ENCODE results near the gene POLR2A. TPM values are rescaled to one million over a fixed set of nuclear protein-coding genes. Genes with fewer than 3 reads are reported as not detected.

POLR2A gene
- total and polyA plus RNA-seq, 2 of the 13 experiments (the other 11 are each of a cell fraction or from before 2014, with no cell fraction given): 17.8 to 18.3 TPM

- TF ChIP-seq AHDC1 (CRISPR knock-in tag; IDR thresholded peaks at IDR 0.05; ENCODE audit: borderline replicate concordance) (peak; percentile 66), ZNF33B (CRISPR knock-in tag; IDR thresholded peaks at IDR 0.05) (no peak; the same call in 1 of the 2 replicates), MAX (IDR thresholded peaks at IDR 0.05) (peak; percentile 56), CBX1 (IDR thresholded peaks at IDR 0.05; ENCODE audit: low read depth) (peak; percentile 89), SSRP1 (CRISPR knock-in tag; IDR thresholded peaks at IDR 0.05) (peak; percentile 61; the same call in 1 of the 2 replicates), ZFYVE20 (CRISPR knock-in tag; IDR thresholded peaks at IDR 0.05; ENCODE audit: borderline replicate concordance, low read depth) (no peak), ZBTB42 (CRISPR knock-in tag; IDR thresholded peaks at IDR 0.05) (no peak), SMAD3 (CRISPR knock-in tag; IDR thresholded peaks at IDR 0.05) (peak; percentile 93), RXRA (CRISPR knock-in tag; IDR thresholded peaks at IDR 0.05) (peak; percentile 63), ATF4 (CRISPR knock-in tag; IDR thresholded peaks at IDR 0.05) (peak in 1 of 2 experiments; percentile 52; a peak in 1 of 4 replicates), ZNF44 (CRISPR knock-in tag; IDR thresholded peaks at IDR 0.05) (no peak; the same call in 1 of the 2 replicates), RFX3 (CRISPR knock-in tag; IDR thresholded peaks at IDR 0.05) (no peak; the same call in 1 of the 2 replicates), ZKSCAN1 (IDR thresholded peaks at IDR 0.05; ENCODE audit: low read length) (peak; percentile 53; the same call in 1 of the 2 replicates), RFX1 (IDR thresholded peaks at IDR 0.05) (no peak), KDM5A (IDR thresholded peaks at IDR 0.05; ENCODE audit: borderline replicate concordance, low read length) (no peak; the same call in 1 of the 2 replicates), ZBTB3 (CRISPR knock-in tag; IDR thresholded peaks at IDR 0.05; ENCODE audit: borderline replicate concordance, low read depth) (no peak), TRIM24 (CRISPR knock-in tag; IDR thresholded peaks at IDR 0.05) (no peak), ZNF660 (CRISPR knock-in tag; IDR thresholded peaks at IDR 0.05; ENCODE audit: borderline replicate concordance, low read depth) (peak; percentile 75; the same call in 1 of the 2 replicates), ELF1 (CRISPR knock-in tag; IDR thresholded peaks at IDR 0.05) (peak; percentile 54)
Observed at GRCh38 chr17:7484067-7484918, at the start of gene POLR2A (continued).

All from HepG2 (cell line).